HEK293T (cell line): ENCODE results near the gene NANP.

Source experiments
- BHLHE40 ChIP-seq: fragments of 450-650 bp; IDR thresholded peaks from 2 replicates; pipeline ENCODE4 v1.6.1; 2016; ENCODE audit warnings: mild to moderate bottlenecking, moderate library complexity, borderline replicate concordance
- CTBP1 ChIP-seq: fragments of 450-650 bp; IDR thresholded peaks from 2 replicates; pipeline ENCODE4 v1.6.1; 2016; ENCODE audit warnings: borderline replicate concordance
- FOXA1 ChIP-seq: fragments of 450-650 bp; IDR thresholded peaks from 2 replicates; pipeline ENCODE4 v1.6.1; 2016; ENCODE audit warnings: mild to moderate bottlenecking
- FOXK2 ChIP-seq: fragments of 450-650 bp; IDR thresholded peaks from 2 replicates; pipeline ENCODE4 v1.6.1; 2016; ENCODE audit warnings: mild to moderate bottlenecking
- FOXM1 ChIP-seq: fragments of 450-650 bp; IDR thresholded peaks from 2 replicates; pipeline ENCODE4 v1.6.1; 2017; ENCODE audit warnings: mild to moderate bottlenecking, borderline replicate concordance
- SP1 ChIP-seq: fragments of 450-650 bp; IDR thresholded peaks from 2 replicates; pipeline ENCODE4 v1.6.1; 2017
- TARDBP ChIP-seq: fragments of 450-650 bp; IDR thresholded peaks from 2 replicates; pipeline ENCODE4 v1.6.1; 2016
- ZNF384 ChIP-seq: fragments of 450-650 bp; IDR thresholded peaks from 2 replicates; pipeline ENCODE4 v1.6.1; 2016
- TF ChIP-seq, protein P1 (sequence below): fragments of 450-650 bp; IDR thresholded peaks from 2 replicates; pipeline ENCODE4 v1.6.1; 2016

DNA sequence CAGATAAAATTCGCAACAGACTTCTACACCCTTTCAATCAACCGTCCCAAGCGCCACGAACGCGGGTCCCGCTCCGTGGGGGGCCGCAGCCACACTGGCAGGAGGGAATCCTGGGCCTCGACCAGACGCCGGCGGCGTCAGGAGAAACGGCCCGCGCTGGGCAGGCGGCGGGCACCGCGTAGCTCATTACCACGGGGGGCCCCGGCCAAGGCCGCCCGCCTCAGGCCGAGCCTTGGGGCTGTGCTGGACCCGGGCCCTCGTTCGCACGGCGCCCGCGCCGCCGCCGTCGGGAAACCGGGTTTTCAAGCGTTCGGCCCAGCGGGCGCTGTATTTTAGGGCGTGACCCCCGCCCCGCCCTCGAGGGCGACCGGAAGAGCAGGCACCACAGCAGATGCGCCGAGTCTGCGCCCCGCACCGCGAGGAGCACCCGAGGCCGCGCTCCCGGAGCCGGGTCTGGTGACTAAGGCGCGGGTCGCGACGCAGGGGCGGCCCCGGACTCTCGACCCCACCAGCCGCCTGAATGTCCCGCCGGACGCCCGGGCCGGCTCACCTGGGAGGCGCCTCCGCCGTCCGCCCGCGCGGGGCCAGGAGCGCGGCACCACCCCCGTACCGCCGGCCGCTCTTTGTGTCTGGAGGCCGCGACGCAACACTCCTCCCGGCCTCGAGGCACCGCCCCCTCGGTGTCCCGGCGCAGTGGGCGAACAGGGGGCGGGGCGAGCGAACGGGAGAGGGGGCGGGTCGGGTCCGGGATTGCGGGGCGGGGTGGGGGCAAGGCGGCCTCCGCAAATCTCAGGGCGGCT, 38.7 kb downstream of the NANP start, which contains the start of gene NINL:
- TF ChIP-seq FOXK2: no peak
- no peak for TF ChIP-seq CTBP1
- no peak for TF ChIP-seq SP1
- TF ChIP-seq, protein P1, sequence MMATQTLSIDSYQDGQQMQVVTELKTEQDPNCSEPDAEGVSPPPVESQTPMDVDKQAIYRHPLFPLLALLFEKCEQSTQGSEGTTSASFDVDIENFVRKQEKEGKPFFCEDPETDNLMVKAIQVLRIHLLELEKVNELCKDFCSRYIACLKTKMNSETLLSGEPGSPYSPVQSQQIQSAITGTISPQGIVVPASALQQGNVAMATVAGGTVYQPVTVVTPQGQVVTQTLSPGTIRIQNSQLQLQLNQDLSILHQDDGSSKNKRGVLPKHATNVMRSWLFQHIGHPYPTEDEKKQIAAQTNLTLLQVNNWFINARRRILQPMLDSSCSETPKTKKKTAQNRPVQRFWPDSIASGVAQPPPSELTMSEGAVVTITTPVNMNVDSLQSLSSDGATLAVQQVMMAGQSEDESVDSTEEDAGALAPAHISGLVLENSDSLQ: no peak
- no peak for TF ChIP-seq ZNF384
- no peak for TF ChIP-seq TARDBP
- TF ChIP-seq BHLHE40: no peak
- no peak for TF ChIP-seq FOXM1
- TF ChIP-seq FOXA1: no peak
